Adrenal gland (tissue), 5 donors: ENCODE measurements around the gene SLC39A1.
"Not testable (repeated sequence)": the region's sequence is repeated elsewhere in the genome, so short reads cannot be mapped to it uniquely, and the experiment has no call there.

Experiments used
- CTCF ChIP-seq, 6 experiments: fragments of 450-650 bp in 4 of 6; fragments of 200-600 bp in 2 of 6; sonication (generic) in 1 of 6; IDR thresholded peaks; 1 replicate in 5 of 6; 2 replicates in 1 of 6; pipeline versions ENCODE4 v1.5.1 to v1.8.0; 2016 to 2021; ENCODE audit warnings: antibody characterized with exemption in 6 of 6, mild to moderate bottlenecking in 2 of 6, moderate library complexity in 1 of 6
- POLR2A ChIP-seq, 2 donors: fragments of 450-650 bp; IDR thresholded peaks; one replicate each; pipeline ENCODE4 v1.6.1; 2017; ENCODE audit warnings: antibody characterized with exemption in 2 of 2, mild to moderate bottlenecking in 2 of 2, moderate library complexity in 1 of 2
- donor health status: DM: no; HTN: no; CAD: no.

- TF ChIP-seq CTCF, POLR2A (IDR thresholded peaks at IDR 0.05): not testable (repeated sequence)
Measured at GRCh38 chr1:154012543-154012942, 49.2 kb upstream of the SLC39A1 start.
